Glomerular visceral epithelial cell (primary cell): ENCODE data around the gene RASSF7.
"Not testable (repeated sequence)": the region's sequence is repeated elsewhere in the genome, so short reads cannot be mapped to it uniquely, and the experiment has no call there.

ENCODE experiments used
- DNase-seq: peaks from one replicate; pipeline ENCODE4 v3.0.0-alpha.2; 2016; ENCODE audit errors: extremely low spot score

Gene RASSF7

GRCh38 chr11:560305-561147 is at the start of gene RASSF7, which contains the start of gene LMNTD2:
Gene RASSF7 (plus strand): TSS chr11:560970. CDS start chr11:561769, 799 bp downstream.
Gene LMNTD2 (minus strand): TSS chr11:560738. CDS start chr11:560716, 22 bp downstream.
- peak; percentile 92 for DNase-seq

DNA sequence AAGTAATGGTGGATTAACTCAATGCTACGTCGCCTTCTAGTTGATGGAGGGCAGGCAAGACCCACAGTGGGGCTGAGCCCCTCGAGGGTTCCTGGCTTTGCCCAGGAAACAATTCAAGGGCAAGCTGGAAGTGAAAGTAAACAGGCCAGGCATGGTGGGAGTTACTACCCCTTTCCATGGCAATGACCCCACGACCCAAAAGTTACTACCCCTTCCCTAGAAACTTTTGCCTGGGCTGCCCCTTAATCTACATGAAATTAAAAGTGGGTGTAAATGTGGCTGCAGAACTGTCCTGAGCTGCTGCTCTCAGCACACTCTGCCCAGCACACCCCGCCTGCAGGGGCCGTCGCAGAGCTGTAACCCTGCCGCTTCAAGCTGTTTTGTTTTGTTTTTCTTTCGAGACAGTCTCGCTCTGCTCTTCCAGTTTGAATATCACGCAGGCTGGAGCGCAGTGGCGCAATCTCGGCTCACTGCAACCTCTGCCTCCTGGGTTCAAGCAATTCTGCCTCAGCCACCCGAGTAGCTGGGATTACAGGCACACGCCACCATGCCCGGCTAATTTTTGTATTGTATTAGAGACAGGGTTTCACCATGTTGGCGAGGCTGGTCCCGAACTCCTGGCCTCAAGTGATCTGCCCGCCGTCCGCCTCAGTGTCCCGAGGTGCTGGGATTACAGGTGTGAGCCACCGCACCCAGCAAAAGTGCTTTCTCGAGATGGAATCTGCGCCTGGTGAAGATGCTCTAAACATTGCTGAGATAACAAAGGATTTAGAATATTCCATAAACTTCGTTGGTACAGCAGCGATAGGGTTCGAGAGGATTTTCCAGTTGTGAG is 47.8 kb upstream of the RASSF7 start:
- no peak for DNase-seq

- DNase-seq = no peak
These were observed 46.2 kb upstream of the RASSF7 start for GRCh38 chr11:514606-515005.

DNA sequence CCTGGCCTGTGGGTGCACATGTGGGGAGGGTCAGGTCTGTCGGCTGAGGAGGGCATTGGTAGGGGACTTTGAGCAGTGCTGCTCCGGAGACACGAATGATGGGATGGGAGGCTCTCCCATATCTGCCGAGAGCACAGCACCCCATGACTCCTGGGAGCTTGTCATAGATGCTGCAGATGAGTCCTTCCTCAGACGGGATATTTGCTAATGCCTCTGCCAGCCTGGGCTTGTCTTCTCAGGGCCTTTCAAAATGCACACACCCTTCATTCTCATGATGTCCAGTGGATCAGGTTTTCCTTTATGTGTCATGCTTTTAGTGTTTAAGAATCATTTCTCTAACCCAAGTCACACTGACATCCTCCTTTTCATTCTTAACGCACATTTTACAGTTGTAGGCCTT is 45.6 kb upstream of the RASSF7 start:
- no peak for DNase-seq

- DNase-seq = no peak
These were observed 44.4 kb upstream of the RASSF7 start for GRCh38 chr11:516400-516799.

- DNase-seq = not testable (repeated sequence)
These were observed 43.7 kb upstream of the RASSF7 start for GRCh38 chr11:516918-517685.

DNA sequence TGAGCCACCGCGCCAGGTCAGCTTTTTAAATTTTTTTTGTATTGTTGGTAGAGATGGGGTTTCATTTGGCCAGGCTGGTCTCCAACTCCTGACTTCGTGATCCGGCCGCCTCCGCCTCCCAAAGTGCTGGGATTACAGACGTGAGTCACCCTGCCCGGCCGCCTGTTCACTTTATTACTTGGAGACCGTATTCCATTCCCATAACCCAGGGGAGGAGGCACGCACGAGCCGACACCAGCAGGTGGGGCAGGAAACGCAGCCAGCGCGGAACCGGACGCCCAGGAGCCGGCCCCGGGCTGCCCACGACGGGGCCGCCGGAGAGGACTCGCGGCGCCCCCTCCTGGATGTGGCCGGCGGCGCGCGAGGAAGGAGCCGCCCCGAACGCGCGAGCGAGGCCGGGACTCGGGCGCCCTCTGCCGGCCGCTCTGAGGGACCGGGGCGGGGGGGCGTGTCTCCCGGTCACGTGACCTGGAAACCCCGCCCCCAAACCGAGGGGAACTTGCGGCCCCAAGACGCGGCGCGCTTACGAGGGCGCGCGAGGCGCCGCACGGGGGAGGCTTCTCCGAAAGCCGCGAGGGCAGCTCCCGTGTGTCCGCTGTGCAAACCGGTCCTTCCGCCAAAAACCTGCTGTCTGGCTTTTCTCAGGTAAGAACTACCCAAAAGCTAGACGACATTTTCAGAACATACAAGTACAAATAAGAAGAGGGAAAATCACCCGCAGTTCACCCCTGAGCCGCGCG is 42.1 kb upstream of the RASSF7 start:
- peak; percentile 96 for DNase-seq

DNA sequence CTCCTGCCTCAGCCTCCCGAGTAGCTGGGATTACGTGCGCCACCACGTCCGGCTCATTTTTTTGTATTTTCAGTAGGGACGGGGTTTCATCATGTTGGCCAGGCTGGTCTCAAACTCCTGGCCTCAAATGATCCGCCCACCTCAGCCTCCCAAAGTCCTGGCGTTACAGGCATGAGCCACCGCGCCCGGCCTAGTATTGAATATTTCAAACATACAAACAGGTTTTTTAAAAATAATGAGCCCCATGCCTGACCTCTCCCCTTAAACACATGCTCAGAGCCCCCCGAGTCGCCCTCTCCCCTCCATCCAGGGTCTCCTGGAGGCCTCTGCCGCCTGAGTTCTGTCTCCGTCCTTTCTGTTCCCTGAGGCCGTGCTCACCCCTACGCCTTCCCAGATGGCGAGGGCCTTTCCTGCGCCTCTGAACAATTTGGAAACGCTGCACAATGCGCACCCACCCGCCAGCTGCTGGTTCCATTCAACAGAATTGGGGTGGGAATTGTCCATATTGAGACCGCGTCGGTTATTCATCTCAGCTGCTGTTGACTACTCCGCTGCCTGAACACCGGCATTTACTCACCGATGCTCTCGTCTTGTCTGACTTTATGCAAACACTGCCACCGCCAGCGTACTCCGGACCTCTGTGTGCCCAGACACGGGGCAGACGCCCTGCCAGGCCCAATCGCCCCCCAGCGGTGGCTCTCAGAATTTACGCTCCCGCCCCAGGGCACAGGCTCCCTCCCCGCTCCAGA is 40.2 kb upstream of the RASSF7 start:
- DNase-seq = no peak

- no peak for DNase-seq
These were observed 39.5 kb upstream of the RASSF7 start for GRCh38 chr11:521177-521688.

- no peak for DNase-seq
These were observed 34.6 kb upstream of the RASSF7 start for GRCh38 chr11:526192-526591.

- no peak for DNase-seq
These were observed 32.5 kb upstream of the RASSF7 start for GRCh38 chr11:528166-528814.

- no peak for DNase-seq
These were observed 31.7 kb upstream of the RASSF7 start for GRCh38 chr11:528815-529727.

DNA sequence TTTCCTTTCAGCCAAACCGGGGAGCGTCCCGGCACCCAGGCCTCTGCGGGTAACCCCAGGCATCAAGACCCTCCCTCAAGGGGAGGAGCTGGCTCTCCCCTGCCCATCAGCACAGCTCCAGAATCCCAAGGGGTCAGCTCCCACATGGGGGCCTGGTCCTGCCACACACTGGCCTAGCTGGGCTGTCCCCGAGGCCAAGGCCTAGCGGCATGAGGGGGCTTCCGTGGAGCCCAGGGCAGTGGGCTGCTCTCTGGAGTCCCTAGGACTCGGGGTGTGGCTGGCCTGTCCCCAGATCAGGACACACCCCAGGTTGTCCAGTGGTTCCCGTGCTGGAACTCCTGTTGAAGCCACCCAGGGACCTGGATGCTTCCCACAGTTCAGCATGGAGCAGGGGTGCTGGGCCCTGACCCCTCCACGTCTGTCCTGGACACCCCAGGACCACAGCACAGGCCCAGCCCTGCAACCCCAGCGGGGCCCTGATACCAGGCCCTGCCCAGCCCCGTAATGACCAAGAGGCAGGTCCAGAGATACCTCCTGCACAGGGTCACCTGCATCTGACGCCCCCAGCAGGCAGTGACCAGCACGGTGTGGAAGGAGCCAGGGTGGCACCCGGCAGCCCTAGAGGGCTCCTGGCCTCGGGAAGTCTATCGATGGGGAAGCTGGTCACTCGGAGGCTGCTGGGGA is 30.9 kb upstream of the RASSF7 start:
- no peak for DNase-seq

GRCh38 chr11:530960-531831 is 29.6 kb upstream of the RASSF7 start:
- no peak for DNase-seq

- DNase-seq = no peak
These were observed 28.7 kb upstream of the RASSF7 start for GRCh38 chr11:531919-532526.

GRCh38 chr11:532527-532985 is 28.2 kb upstream of the RASSF7 start:
- DNase-seq = no peak
